Measurements from ENCODE around the gene PPP2R3B. TPM values are rescaled to one million over a fixed set of nuclear protein-coding genes. Genes with fewer than 3 reads are reported as not detected.

Gene PPP2R3B
- total RNA-seq, 1 experiment from 2014 or later, result 19.1 TPM

GRCh38 chrX:349196-349595 lies 37.5 kb downstream of the PPP2R3B start:
- H3K9me2 ChIP-seq (ENCODE audit: insufficient read depth), result no peaks in the 10 kb centered on the region
- no peak overlapping the region for H3K4me2 ChIP-seq (ENCODE audit: low read length)
- no peaks in the 10 kb centered on the region for H3K4me1 ChIP-seq (ENCODE audit: control insufficient read depth in 1 of 2, insufficient read depth in 2 of 2, low read length in 2 of 2)
- ChIA-PET RAD21 (ENCODE audit: low non-redundant PET in 1 of 2, low total read pairs in 2 of 2, uncharacterized antibody in 2 of 2, unreplicated experiment in 2 of 2) (no interaction called here), CTCF (no interaction called here), POLR2A (no interaction called here)
- no peaks in the 10 kb centered on the region for H3K36me3 ChIP-seq (ENCODE audit: control insufficient read depth in 1 of 2, insufficient read depth in 2 of 2, low read length in 2 of 2)
- H3K4me3 ChIP-seq (replicated peaks in 1 of 2; ENCODE audit: low read depth in 1 of 2, low read length in 2 of 2), result no peak overlapping the region
- no peak overlapping the region for H2AFZ ChIP-seq (ENCODE audit: low read depth, low read length, poor library complexity, severe bottlenecking)
- ATAC-seq, result no peak
- H3K9me3 ChIP-seq (ENCODE audit: control insufficient read depth in 1 of 2, insufficient read depth in 1 of 2, low read depth in 1 of 2, low read length in 2 of 2), result no peaks in the 10 kb centered on the region
- no peak for DNase-seq (ENCODE audit: low read depth, low spot score)
- H3K27ac ChIP-seq (ENCODE audit: low read depth, low read length), result no peak overlapping the region
- no peak for TF ChIP-seq YY1 (IDR thresholded peaks at IDR 0.05; ENCODE audit: extremely low read depth, insufficient replicate concordance, low read depth, low read length)
- TF ChIP-seq RAD21 (IDR thresholded peaks at IDR 0.05; ENCODE audit: low read depth), result no peak
- TF ChIP-seq ZNF274 (IDR thresholded peaks at IDR 0.05; ENCODE audit: low read depth, low read length), result no peak
- TF ChIP-seq EZH2phosphoT487 (IDR thresholded peaks at IDR 0.05; ENCODE audit: borderline replicate concordance), result no peak
- BruUV-seq (replicated peaks), result no TSS peak
- intact Hi-C loops (cut with micrococcal nuclease), result no loop called here
- no peaks in the 10 kb centered on the region for H4K20me1 ChIP-seq (ENCODE audit: insufficient read depth)
- H3K27me3 ChIP-seq (ENCODE audit: insufficient read depth, low read length), result no peaks in the 10 kb centered on the region
- H3K79me2 ChIP-seq (ENCODE audit: insufficient read depth, low read length), result no peaks in the 10 kb centered on the region
- no peak overlapping the region for H3K9ac ChIP-seq (ENCODE audit: low read length)

GRCh38 chrX:348461-349117 lies 38.1 kb downstream of the PPP2R3B start:
- BruUV-seq (replicated peaks), result no TSS peak
- Histone ChIP-seq H3K4me2 (ENCODE audit: low read length) (no peak overlapping the region), H2AFZ (ENCODE audit: low read depth, low read length, poor library complexity, severe bottlenecking) (no peak overlapping the region), H3K27ac (ENCODE audit: low read depth, low read length) (no peak overlapping the region), H3K36me3 (ENCODE audit: control insufficient read depth in 1 of 2, insufficient read depth in 2 of 2, low read length in 2 of 2) (no peaks in the 10 kb centered on the region), H3K9me2 (ENCODE audit: insufficient read depth) (no peaks in the 10 kb centered on the region), H3K9ac (ENCODE audit: low read length) (no peak overlapping the region), H3K27me3 (ENCODE audit: insufficient read depth, low read length) (no peaks in the 10 kb centered on the region), H4K20me1 (ENCODE audit: insufficient read depth) (no peaks in the 10 kb centered on the region), H3K79me2 (ENCODE audit: insufficient read depth, low read length) (no peaks in the 10 kb centered on the region), H3K4me3 (replicated peaks in 1 of 2; ENCODE audit: low read depth in 1 of 2, low read length in 2 of 2) (no peak overlapping the region), H3K4me1 (ENCODE audit: control insufficient read depth in 1 of 2, insufficient read depth in 2 of 2, low read length in 2 of 2) (no peaks in the 10 kb centered on the region), H3K9me3 (ENCODE audit: control insufficient read depth in 1 of 2, insufficient read depth in 1 of 2, low read depth in 1 of 2, low read length in 2 of 2) (no peaks in the 10 kb centered on the region)
- CTCF ChIA-PET, result no interaction called here
- no peak for DNase-seq (ENCODE audit: low read depth, low spot score)
- RAD21 ChIA-PET (ENCODE audit: low non-redundant PET in 1 of 2, low total read pairs in 2 of 2, uncharacterized antibody in 2 of 2, unreplicated experiment in 2 of 2), result no interaction called here
- POLR2A ChIA-PET, result no interaction called here
- intact Hi-C loops (cut with micrococcal nuclease), result no loop called here
- ATAC-seq, result no peak
- no peak for TF ChIP-seq RAD21 (IDR thresholded peaks at IDR 0.05; ENCODE audit: low read depth)
- TF ChIP-seq SIN3A (IDR thresholded peaks at IDR 0.05; ENCODE audit: low read depth), result no peak
- no peak for TF ChIP-seq JUND (IDR thresholded peaks at IDR 0.05)
- TF ChIP-seq EGR1 (IDR thresholded peaks at IDR 0.05; ENCODE audit: low read depth), result no peak
- no peak for TF ChIP-seq SP1 (IDR thresholded peaks at IDR 0.05; ENCODE audit: low read depth)
- TF ChIP-seq ZFX (IDR thresholded peaks at IDR 0.05), result no peak
- TF ChIP-seq REST (IDR thresholded peaks at IDR 0.05; ENCODE audit: low read depth), result no peak
- no peak for TF ChIP-seq ELF1 (IDR thresholded peaks at IDR 0.05; ENCODE audit: borderline replicate concordance, low read depth)
- TF ChIP-seq EZH2phosphoT487 (IDR thresholded peaks at IDR 0.05; ENCODE audit: borderline replicate concordance), result no peak
- no peak for TF ChIP-seq TCF7L2 (IDR thresholded peaks at IDR 0.05; ENCODE audit: borderline replicate concordance, extremely low read depth, insufficient read depth, insufficient read length)
- no peak for TF ChIP-seq FOSL1 (IDR thresholded peaks at IDR 0.05; ENCODE audit: low read depth)
- TF ChIP-seq ZBTB33 (IDR thresholded peaks at IDR 0.05; ENCODE audit: extremely low read depth, insufficient replicate concordance, low read length), result no peak
- no peak for TF ChIP-seq CBX3 (IDR thresholded peaks at IDR 0.05; ENCODE audit: low read depth)
- TF ChIP-seq ZNF274 (IDR thresholded peaks at IDR 0.05; ENCODE audit: low read depth, low read length), result no peak

Measured in HCT116 (cell line).